Panc1 (cell line): ENCODE results near the gene ASPHD1.

Experiments
- POLR2AphosphoS5 ChIP-seq: IDR thresholded peaks from 2 replicates; pipeline ENCODE4 v1.6.1; 2012; ENCODE audit warnings: mild to moderate bottlenecking, low read depth, low read length, moderate library complexity
- SIN3A ChIP-seq: IDR thresholded peaks from 2 replicates; pipeline ENCODE4 v1.6.1; 2012; ENCODE audit warnings: low read depth, mild to moderate bottlenecking, low read length, moderate library complexity, borderline replicate concordance; ENCODE audit not compliant: insufficient read depth
- TCF7L2 ChIP-seq: IDR thresholded peaks from 2 replicates; pipeline ENCODE4 v1.6.1; 2011; ENCODE audit warnings: mild to moderate bottlenecking, low read depth, low read length, inconsistent platforms
- TF ChIP-seq, protein P1 (sequence below): fragments of 450-650 bp; IDR thresholded peaks from 2 replicates; pipeline ENCODE4 v1.5.1; 2017; ENCODE audit warnings: mild to moderate bottlenecking
- TF ChIP-seq, protein P2 (sequence below), 2 experiments: IDR thresholded peaks; 2 replicates each; pipeline ENCODE4 v1.6.1; 2011 to 2012; ENCODE audit warnings: low read depth in 2 of 2, control low read depth in 1 of 2, low read length in 1 of 2, mild to moderate bottlenecking in 1 of 2, moderate library complexity in 1 of 2; ENCODE audit not compliant: insufficient read depth in 1 of 2

DNA sequence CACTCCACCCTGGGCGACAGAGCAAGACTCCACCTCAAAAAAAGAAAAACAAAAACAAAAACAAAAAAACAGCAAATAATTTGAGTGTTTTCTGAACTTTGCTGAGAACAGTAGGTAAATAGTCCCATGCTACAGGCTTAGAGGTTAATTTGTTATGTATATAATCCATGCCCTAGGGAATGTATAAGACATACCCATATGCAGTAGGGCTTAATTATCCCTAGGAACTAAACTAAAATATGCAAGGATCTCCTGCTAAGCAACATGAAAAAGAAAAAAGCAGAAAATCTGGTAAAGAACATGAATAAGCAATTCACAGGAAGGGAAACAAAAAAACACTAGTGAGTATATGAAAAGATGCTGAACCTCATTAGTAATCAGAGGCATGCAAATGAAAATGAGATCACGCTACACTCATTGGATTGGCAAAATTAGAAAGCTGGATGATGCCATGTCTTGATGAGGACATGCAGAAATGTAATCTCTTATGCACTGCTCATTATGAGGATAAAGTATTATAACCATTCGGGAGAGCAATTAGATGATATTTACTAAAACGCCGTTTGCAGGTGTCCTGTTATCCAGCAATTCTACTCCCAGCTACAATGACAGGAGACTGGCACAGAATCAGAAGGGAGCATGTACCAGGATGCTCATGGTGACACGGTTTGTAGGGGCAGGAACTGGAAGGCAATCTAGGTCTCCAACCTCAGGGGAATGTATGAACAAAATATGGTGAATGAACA is 20.2 kb downstream of the ASPHD1 start:
- TF ChIP-seq, protein P1, sequence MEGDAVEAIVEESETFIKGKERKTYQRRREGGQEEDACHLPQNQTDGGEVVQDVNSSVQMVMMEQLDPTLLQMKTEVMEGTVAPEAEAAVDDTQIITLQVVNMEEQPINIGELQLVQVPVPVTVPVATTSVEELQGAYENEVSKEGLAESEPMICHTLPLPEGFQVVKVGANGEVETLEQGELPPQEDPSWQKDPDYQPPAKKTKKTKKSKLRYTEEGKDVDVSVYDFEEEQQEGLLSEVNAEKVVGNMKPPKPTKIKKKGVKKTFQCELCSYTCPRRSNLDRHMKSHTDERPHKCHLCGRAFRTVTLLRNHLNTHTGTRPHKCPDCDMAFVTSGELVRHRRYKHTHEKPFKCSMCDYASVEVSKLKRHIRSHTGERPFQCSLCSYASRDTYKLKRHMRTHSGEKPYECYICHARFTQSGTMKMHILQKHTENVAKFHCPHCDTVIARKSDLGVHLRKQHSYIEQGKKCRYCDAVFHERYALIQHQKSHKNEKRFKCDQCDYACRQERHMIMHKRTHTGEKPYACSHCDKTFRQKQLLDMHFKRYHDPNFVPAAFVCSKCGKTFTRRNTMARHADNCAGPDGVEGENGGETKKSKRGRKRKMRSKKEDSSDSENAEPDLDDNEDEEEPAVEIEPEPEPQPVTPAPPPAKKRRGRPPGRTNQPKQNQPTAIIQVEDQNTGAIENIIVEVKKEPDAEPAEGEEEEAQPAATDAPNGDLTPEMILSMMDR, result no peak
- TF ChIP-seq POLR2AphosphoS5, result no peak
- no peak for TF ChIP-seq SIN3A
- TF ChIP-seq, protein P2, sequence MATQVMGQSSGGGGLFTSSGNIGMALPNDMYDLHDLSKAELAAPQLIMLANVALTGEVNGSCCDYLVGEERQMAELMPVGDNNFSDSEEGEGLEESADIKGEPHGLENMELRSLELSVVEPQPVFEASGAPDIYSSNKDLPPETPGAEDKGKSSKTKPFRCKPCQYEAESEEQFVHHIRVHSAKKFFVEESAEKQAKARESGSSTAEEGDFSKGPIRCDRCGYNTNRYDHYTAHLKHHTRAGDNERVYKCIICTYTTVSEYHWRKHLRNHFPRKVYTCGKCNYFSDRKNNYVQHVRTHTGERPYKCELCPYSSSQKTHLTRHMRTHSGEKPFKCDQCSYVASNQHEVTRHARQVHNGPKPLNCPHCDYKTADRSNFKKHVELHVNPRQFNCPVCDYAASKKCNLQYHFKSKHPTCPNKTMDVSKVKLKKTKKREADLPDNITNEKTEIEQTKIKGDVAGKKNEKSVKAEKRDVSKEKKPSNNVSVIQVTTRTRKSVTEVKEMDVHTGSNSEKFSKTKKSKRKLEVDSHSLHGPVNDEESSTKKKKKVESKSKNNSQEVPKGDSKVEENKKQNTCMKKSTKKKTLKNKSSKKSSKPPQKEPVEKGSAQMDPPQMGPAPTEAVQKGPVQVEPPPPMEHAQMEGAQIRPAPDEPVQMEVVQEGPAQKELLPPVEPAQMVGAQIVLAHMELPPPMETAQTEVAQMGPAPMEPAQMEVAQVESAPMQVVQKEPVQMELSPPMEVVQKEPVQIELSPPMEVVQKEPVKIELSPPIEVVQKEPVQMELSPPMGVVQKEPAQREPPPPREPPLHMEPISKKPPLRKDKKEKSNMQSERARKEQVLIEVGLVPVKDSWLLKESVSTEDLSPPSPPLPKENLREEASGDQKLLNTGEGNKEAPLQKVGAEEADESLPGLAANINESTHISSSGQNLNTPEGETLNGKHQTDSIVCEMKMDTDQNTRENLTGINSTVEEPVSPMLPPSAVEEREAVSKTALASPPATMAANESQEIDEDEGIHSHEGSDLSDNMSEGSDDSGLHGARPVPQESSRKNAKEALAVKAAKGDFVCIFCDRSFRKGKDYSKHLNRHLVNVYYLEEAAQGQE (IDR thresholded peaks at IDR 0.05; ENCODE audit: insufficient read depth in 1 of 2, low read depth in 2 of 2, low read length in 1 of 2), result no peak
- no peak for TF ChIP-seq TCF7L2
